GM19468 (cell line): ENCODE results near the gene LENEP.

ENCODE experiments used
- ATAC-seq: cut with Tn5 transposase; IDR thresholded peaks from one replicate; pipeline ENCODE4 v1.9.1; 2021; ENCODE audit warnings: mild to moderate bottlenecking, moderate library complexity, moderate number of reproducible peaks; ENCODE audit not compliant: unreplicated experiment; ENCODE audit errors: extremely low read depth

The LENEP gene

DNA sequence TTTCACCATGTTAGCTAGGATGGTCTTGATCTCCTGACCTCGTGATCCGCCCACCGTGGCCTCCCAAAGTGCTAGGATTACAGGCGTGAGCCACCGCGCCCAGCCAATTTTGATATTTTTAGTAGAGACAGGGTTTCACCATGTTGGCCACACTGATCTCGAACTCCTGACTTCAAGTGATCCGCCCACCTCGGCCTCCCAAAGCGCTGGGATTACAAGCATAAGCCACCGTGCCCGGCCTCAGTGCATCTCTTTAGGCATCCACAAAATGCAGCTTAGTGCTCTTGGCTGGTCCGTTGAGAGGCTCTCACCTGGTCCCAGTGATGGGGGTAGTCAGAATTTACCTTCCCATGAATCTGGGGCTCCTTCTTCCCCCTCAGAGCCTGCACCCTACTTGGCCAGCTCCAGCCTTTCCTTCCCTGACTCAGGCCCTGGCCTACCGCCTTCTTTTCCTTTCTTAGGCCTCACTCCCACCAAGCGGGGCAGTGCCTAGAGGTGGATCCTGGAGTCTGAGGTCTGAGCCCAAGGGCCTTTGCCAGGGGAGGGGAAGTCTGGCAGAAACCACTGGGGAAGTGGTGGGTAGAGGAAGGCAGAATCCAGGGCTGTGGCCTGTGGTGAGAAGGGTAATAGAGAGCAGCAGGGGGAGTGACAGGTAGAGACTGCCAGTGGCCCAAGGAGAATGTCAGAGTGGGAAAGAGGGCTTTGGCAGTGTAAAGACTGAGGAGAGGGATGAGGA is 3.7 kb downstream of the LENEP start:
- no peak for ATAC-seq

DNA sequence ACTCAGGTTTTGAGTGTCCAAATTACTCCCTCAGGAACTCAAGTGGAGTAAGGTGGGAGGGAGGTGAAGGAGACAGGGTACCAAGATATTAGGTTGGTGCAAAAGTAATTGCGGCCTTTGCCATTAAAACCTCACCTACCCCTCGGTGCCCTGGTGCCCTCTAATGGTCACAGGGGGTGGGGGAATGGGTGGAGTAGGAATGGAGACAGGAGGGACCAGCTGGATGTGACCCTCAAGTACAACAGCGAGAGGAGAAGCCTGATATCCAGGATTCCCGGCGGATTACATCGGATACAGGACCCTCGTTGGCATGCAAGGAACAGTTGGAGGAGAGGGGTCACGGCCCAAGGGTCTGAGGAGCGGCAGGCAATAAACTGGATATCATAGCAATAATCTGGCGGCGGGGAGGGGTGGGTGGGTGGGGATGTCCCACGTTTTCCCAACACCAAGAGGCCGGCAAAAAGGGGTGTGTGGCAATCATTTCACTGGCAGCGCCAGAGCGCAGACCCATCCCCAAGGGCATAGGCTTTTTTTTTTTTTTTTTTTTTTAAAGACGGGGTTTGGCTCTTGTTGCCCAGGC is 4.9 kb downstream of the LENEP start:
- ATAC-seq = no peak

GRCh38 chr1:154998818-154999570 is 5.6 kb downstream of the LENEP start:
- no peak for ATAC-seq

DNA sequence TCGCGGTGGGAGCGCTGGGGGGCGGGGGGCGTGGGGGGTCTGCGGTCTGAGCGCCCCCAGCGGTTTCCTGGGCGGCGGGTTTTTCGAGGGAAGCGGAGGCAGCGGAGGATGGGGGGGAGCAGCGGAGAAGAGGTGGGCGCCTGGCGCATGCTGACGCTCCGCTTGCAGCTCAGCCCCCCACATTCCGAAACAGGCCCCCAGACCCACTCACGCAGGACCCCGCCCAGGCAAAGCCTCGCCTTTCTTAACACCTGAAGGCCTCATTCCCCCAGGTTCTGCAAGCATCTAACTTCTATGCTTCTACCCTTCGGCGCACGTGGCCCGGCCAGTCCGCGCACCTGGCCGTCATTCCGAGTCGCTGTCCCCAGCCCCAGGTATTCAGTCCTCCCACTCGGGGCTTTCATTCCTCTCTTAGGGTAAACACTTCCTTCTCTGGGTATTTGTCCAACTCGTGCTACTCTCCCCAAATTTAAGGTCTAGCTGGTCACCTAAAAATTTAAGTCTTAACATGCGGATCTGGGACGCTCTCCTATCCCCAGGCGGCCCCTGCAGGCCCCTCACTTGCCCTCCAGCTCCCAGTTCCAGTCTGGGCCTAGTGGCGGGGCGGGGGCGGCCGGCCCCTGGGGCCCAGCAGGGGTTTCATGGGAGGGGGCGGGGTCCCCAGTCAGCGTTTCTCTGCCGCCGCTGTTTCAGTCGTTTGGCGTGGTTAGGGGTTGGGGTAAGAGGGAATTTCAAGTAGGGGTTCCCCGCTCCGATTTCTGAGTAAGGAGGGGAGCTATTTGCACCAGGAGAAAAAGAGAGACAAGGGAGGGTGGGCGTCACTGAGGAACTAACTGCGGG is 6.4 kb downstream of the LENEP start:
- ATAC-seq = no peak

DNA sequence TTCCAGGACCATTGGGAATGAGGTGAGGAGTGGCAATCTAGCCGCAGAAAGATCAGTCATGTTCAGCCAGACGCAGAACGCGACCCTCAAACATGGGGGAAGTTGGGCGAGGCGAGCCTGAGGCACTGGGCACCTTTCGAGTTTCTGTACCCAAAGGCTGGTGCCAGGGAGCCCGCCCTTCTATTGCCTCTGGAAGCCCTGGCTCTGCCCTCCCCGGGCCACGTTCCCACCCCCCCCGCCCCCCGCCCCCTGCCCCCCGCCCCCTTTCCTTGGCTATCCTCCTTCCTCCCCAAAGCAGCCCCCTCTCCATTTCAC is 7.0 kb downstream of the LENEP start:
- ATAC-seq = no peak

- ATAC-seq = no peak
Observed at GRCh38 chr1:155000726-155001424, 7.5 kb downstream of the LENEP start.

DNA sequence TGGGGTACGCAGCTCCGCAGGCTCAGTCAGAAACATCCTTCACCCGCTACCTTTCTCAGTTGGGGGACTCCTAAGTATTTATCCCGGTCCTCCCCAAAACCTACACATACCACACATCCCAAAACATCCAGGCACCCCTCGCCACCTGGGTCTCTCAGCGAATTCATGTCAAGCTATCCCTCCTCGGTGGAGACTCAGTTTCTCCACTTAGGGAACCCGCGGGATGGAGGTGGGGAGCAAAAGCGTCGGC is 8.0 kb downstream of the LENEP start:
- no peak for ATAC-seq

DNA sequence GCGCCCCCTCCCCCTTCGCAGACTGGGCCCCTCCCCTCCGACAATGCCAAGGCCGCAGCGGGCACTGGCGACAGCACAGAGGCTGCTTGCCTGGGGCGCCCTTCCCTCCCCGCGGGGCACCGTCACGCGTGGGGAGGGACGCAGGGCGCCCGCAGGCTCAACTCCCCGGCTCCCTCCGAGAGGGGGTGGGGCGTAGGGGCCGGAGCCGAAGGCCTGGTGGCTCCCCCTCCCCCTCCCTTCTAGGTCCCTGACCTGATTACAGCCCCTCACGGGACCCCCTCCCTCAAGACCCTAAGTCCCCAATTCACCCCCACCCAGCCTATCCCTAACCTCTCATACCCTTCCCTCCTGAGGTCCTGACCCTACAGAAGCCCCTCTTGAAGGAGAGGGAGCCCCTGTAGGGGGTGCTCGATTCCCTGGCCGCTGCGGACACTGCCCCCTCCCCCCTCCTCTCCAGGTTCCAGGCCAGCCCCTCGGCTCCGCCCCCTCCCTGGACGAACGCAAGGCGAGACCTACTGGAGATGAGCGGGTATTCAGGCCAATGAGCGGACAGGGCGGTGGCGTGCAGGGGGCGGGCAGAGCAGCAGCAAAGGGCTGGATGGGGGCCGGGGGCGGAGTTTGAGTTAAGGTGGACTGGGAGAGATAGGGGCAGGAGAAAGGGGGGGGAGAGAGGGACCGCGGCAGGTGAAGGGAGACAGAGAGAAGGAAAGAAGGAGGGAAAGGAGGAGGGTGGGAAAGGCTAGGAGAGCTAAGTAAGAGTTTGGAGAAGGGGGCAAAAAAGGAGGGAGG is 8.5 kb downstream of the LENEP start:
- ATAC-seq = no peak

- no peak for ATAC-seq
Observed at GRCh38 chr1:155002464-155003226, 9.3 kb downstream of the LENEP start, which contains the start of gene ZBTB7B. TSS of gene ZBTB7B (plus strand) at chr1:155002802. CDS start at chr1:155014661, 11,859 bp downstream.

- no peak for ATAC-seq
Observed at GRCh38 chr1:155003227-155003765, 9.9 kb downstream of the LENEP start.

DNA sequence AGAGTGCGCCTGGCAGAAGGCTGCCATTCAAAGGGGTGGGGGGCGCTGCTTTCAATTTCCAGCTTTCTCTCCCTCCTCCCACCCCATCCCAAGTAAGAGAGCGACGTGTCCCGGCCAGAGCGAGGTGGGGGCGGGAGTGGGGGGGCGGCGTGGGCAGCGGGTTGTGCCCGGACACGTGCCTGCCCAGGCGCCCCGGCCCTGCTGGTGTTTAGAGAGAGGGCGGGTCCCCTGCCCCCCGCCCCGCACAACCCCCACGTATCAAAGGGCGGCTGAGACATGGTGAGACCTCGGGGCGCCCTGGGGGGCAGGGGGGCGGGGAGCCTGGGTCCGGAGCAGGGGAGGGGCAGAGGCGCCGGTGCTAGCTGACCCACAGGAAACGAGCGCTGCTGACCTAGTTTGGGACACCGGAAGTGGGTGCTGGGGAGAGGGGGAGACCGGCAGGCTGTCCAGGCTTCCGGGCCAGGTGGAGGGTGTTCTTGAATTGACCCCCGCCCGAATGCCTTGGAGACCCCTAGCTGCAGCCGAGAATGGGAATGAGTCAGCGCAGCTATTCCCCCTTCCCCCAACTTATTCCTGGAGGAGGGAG is 10.5 kb downstream of the LENEP start:
- ATAC-seq = no peak

DNA sequence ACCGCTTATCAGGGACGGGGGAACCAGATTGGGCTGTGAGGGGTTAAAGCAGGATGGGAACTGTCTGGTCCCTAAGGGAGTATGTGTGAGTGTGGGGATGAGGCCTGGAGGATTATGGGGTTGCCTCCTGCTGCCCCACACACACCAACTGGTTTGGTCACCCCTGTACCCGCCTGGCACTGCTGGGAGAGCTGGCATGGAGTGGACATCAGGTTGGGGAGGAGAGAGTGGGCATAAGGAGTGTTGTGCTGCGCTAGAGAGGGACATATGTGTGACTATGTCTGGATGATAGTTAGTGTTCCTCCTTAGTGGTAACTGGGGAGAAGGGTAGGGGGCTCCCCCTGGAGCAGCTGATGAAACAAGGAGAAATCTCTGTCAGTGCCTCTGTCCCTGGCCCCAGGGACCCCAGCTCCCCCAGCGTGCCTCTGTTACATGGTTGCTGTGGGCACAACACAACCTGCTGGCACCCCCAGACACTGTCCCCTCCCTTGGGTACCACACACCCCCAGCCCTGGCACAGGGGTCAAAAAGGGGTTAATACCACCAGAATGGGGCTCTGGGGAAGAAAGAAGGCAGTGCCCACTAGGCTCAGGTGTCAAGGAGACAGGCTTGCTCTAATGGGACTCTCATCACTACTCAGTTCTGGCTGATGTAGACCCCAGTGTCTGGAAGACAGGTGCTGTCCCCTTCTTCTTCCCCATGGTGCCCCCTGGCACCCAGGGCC is 11.1 kb downstream of the LENEP start:
- ATAC-seq = no peak

DNA sequence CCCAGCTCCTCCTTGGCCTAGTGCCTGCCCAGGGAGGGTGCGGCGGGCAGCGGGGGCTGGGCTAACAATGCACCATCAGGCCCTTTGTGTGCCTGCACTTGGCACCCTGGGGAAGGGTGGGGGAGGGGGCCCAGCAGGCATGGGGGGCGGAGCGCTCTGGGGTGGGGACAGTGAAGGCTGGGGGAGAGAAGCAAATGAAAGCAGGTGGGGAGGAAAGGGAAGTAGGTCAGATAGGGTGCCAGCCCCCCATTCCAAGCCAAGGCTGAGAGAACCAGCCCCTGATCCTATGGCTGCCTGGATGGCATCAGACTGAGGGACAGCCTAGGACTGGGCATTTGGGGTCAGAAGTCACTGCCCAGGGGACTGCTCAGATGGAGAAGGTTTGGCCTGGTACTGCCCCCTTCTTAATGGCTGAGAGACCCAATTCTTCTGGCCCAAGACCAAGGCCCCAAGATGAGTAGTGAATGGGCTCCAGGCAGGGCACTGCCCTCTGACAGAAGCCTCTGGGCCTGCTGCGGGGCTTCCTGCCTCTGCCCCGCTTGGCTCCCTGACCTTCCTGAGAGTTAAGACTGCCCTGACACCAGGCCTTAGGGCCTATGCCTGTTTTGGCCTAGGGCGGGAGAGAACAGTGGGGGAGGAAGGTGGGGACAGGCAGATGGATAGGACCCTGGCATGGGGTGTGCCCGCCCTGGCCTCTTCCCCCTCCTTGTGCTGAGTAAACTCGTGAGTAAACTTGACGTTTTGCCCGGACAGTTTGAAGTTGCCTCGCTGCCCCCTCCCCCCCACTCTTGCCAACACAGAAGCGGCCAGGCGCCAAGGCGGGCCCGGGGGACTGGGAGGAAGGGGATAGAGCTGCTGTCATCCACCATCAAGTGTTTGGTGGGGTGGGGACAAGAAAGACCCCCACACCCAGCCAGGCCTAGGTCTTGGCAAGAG is 12.0 kb downstream of the LENEP start:
- no peak for ATAC-seq

- no peak for ATAC-seq
Observed at GRCh38 chr1:155006601-155007101, 13.3 kb downstream of the LENEP start.

DNA sequence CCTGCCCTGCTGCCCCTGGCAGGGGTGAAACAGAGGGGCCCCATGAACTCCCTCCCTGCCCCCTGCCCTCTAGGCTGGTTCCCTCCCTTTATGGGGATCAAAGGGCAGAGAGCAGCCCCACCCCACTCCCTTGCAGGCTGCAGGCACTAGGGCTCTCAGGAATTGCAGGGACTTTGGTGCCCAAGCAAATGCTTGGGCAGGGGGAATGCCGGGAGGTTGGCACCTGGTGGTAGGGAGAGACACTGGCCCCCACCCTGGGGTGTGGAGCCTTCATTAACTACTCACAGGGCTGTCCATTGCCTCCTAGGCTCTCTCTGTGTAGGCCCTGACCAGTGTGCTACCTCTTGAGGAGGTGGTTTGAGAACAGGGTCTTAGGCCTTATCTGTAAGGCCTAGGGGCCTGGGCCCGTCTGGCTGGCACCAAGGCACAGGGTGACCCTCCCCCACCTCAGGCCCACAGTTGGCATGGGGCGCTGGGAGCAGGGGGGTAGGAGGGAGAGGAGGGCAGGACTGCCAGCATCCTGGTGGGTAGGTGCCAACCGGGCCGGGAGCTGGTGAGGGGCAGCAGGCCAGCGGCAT is 14.0 kb downstream of the LENEP start:
- ATAC-seq = no peak
